Stimulated activated CD8-positive, alpha-beta memory T cell treated with anti-CD3 and anti-CD28 coated beads, Interleukin-12 subunit alpha, Interleukin-12 subunit beta, amount 100 ng/mL, for 24 hours (primary cell): ENCODE data around the gene FKTN.

Source experiments
- DNase-seq: peaks from one replicate; pipeline ENCODE4 v3.0.0-alpha.2; 2020; ENCODE audit errors: extremely low read depth

Gene FKTN

GRCh38 chr9:105633411-105633810 lies 75.5 kb downstream of the FKTN start:
- DNase-seq, result no peak

- DNase-seq, result no peak
Observed at GRCh38 chr9:105636331-105636730, 78.4 kb downstream of the FKTN start.

GRCh38 chr9:105637787-105638395 lies 80.0 kb downstream of the FKTN start:
- DNase-seq, result no peak

GRCh38 chr9:105639936-105640335 lies 82.0 kb downstream of the FKTN start:
- no peak for DNase-seq

GRCh38 chr9:105643795-105644194 lies 85.9 kb downstream of the FKTN start:
- no peak for DNase-seq

GRCh38 chr9:105646879-105647594 lies 89.1 kb downstream of the FKTN start:
- DNase-seq, result no peak

GRCh38 chr9:105647595-105648349 lies 89.8 kb downstream of the FKTN start:
- DNase-seq, result no peak

GRCh38 chr9:105651806-105652205 lies 93.9 kb downstream of the FKTN start:
- DNase-seq, result no peak

- no peak for DNase-seq
Observed at GRCh38 chr9:105656131-105656921, 98.4 kb downstream of the FKTN start.

- DNase-seq, result no peak
Observed at GRCh38 chr9:105658351-105658750, 100.4 kb downstream of the FKTN start.

- no peak for DNase-seq
Observed at GRCh38 chr9:105661011-105661410, 103.1 kb downstream of the FKTN start.

GRCh38 chr9:105662184-105663104 lies 104.5 kb downstream of the FKTN start, which contains the start of gene TAL2:
TAL2 (plus strand) TSS chr9:105662457; CDS start chr9:105662497, 40 bp downstream.
- DNase-seq, result no peak

- DNase-seq, result no peak
Observed at GRCh38 chr9:105663914-105664313, 106.0 kb downstream of the FKTN start.

- no peak for DNase-seq
Observed at GRCh38 chr9:105667867-105668266, 109.9 kb downstream of the FKTN start.

GRCh38 chr9:105670315-105670714 lies 112.4 kb downstream of the FKTN start:
- DNase-seq, result no peak

- DNase-seq, result no peak
Observed at GRCh38 chr9:105670775-105671174, 112.8 kb downstream of the FKTN start.

- DNase-seq, result no peak
Observed at GRCh38 chr9:105672711-105673234, 114.8 kb downstream of the FKTN start.

GRCh38 chr9:105673850-105674387 lies 116.0 kb downstream of the FKTN start:
- DNase-seq, result no peak

- no peak for DNase-seq
Observed at GRCh38 chr9:105676351-105676923, 118.5 kb downstream of the FKTN start.

GRCh38 chr9:105678163-105678562 lies 120.2 kb downstream of the FKTN start:
- no peak for DNase-seq
